ENCODE results near the gene EXOC2.

Gene EXOC2

DNA sequence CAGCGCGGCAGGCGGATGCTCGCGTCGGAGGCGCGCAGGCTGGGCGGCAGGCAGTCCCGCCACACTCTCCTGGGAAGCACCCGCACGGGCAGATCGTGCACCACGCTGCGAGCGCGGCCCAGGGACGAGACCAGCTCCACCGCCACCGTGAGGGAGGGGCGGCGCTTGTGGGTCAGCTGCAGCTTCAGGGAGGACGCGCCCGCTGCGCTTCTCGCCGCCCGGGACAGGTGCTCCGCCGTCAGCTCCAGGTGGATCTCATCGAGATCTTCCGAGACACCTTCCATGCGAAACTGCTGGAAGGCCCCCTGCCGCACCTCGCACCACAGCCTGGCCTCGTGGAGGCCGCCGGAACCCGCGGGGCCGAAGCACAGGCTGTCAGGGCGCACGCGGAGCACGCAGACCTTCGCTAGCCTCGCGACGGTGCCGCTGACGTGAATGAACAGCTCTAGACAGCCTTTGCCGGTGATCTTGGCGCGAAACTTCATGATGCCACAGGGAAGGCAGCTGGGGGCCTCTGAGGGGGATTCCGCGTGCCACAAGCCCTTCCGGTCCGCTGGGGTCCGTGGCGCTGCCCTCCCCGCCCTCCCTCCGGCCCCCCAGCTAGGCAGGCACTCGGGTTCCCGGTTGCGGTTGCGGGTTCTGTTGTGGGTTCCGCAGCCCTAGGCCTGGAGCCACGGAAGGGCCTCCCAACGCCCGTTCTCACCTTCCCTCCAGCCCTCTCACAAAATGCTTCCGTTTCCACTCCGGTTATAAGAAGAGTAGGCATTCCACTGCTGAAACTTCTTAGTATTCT, 36.3 kb downstream of the EXOC2 start, which contains the start of gene HUS1B:
Gene HUS1B (minus strand): TSS at position 641 of the 793 bp plus-strand sequence. CDS start 156 bp downstream, at position 485.
- peaks cover 9% of the 10 kb centered on the region for H3K4me1 ChIP-seq (ENCODE audit: control insufficient read depth, insufficient read depth, low read depth, low read length)
- no peak within 1 kb of the TSS for H3K4me2 ChIP-seq (ENCODE audit: low read length, poor library complexity, severe bottlenecking)
- no peak within 1 kb of the TSS for H2BK120ac ChIP-seq (ENCODE audit: low read depth, low read length)
- no peak within 1 kb of the TSS for H2BK5ac ChIP-seq (ENCODE audit: low read depth, low read length, poor library complexity, severe bottlenecking)
- DNase-seq = no peak
- no peak within 1 kb of the TSS for H2AFZ ChIP-seq (ENCODE audit: low read depth, low read length)
- peak within 1 kb of the TSS; percentile 31 to 39 for H2BK12ac ChIP-seq (ENCODE audit: low read length in 2 of 2)
- H3K36me3 ChIP-seq (ENCODE audit: control insufficient read depth in 1 of 2, insufficient read depth in 2 of 2, low read depth in 1 of 2, low read length in 2 of 2) = peaks cover 9 to 11% of the 10 kb centered on the region in 2 experiments
- H3K23ac ChIP-seq (ENCODE audit: low read length in 2 of 2) = no peak within 1 kb of the TSS
- peak within 1 kb of the TSS in 1 of 2 experiments; percentile 31 for H3K4me3 ChIP-seq (ENCODE audit: insufficient read depth in 1 of 2, low read depth in 1 of 2, low read length in 2 of 2)
- no peak within 1 kb of the TSS for H3K4ac ChIP-seq (ENCODE audit: low read depth in 1 of 2, low read length in 2 of 2)
- H4K8ac ChIP-seq (ENCODE audit: low read length) = peak within 1 kb of the TSS; percentile 91
- H3K14ac ChIP-seq (ENCODE audit: low read length in 2 of 2) = no peak within 1 kb of the TSS
- peaks cover 36% of the 10 kb centered on the region for H3K79me1 ChIP-seq (replicated peaks; ENCODE audit: low read length, poor library complexity, severe bottlenecking)
- H3K9ac ChIP-seq (ENCODE audit: low read length) = peak within 1 kb of the TSS; percentile 7
- WGBS = 98% methylated on average over 73 of the region's 73 CpGs
- peak within 1 kb of the TSS; percentile 54 to 55 for H3K18ac ChIP-seq (ENCODE audit: low read depth in 1 of 2, low read length in 2 of 2)
- no peaks in the 10 kb centered on the region for H3K27me3 ChIP-seq (ENCODE audit: control insufficient read depth in 1 of 2, insufficient read depth in 1 of 2, low read length in 2 of 2)
- H4K91ac ChIP-seq (ENCODE audit: low read length) = peak within 1 kb of the TSS; percentile 94
- no peak within 1 kb of the TSS for H3K27ac ChIP-seq (ENCODE audit: low read length, poor library complexity, severe bottlenecking)
- H3K9me3 ChIP-seq (ENCODE audit: control insufficient read depth, low read length) = no peaks in the 10 kb centered on the region
- H2BK15ac ChIP-seq (ENCODE audit: low read depth, poor library complexity, severe bottlenecking) = peak within 1 kb of the TSS; percentile 52
- no peak within 1 kb of the TSS for H2AK5ac ChIP-seq (ENCODE audit: low read length, severe bottlenecking)

GRCh38 chr6:654136-654535, 38.8 kb downstream of the EXOC2 start:
- WGBS = 96% methylated on average over 4 of the region's 4 CpGs
- no peak overlapping the region for H2AFZ ChIP-seq (ENCODE audit: low read depth, low read length)
- no peak overlapping the region for H3K14ac ChIP-seq (ENCODE audit: low read length in 2 of 2)
- H3K4me1 ChIP-seq (ENCODE audit: control insufficient read depth, insufficient read depth, low read depth, low read length) = peaks cover 2% of the 10 kb centered on the region
- H3K27ac ChIP-seq (ENCODE audit: low read length, poor library complexity, severe bottlenecking) = no peak overlapping the region
- H2AK5ac ChIP-seq (ENCODE audit: low read length, severe bottlenecking) = no peak overlapping the region
- no peak overlapping the region for H3K4ac ChIP-seq (ENCODE audit: low read depth in 1 of 2, low read length in 2 of 2)
- no peak for DNase-seq
- no peak overlapping the region for H3K9ac ChIP-seq (ENCODE audit: low read length)
- H3K4me3 ChIP-seq (ENCODE audit: insufficient read depth in 1 of 2, low read depth in 1 of 2, low read length in 2 of 2) = no peak overlapping the region
- peaks cover 9 to 11% of the 10 kb centered on the region in 2 experiments for H3K36me3 ChIP-seq (ENCODE audit: control insufficient read depth in 1 of 2, insufficient read depth in 2 of 2, low read depth in 1 of 2, low read length in 2 of 2)
- H4K91ac ChIP-seq (ENCODE audit: low read length) = no peak overlapping the region
- no peaks in the 10 kb centered on the region for H3K9me3 ChIP-seq (ENCODE audit: control insufficient read depth, low read length)
- no peak overlapping the region for H2BK5ac ChIP-seq (ENCODE audit: low read depth, low read length, poor library complexity, severe bottlenecking)
- H3K79me1 ChIP-seq (replicated peaks; ENCODE audit: low read length, poor library complexity, severe bottlenecking) = peaks cover 26% of the 10 kb centered on the region
- H2BK15ac ChIP-seq (ENCODE audit: low read depth, poor library complexity, severe bottlenecking) = no peak overlapping the region
- H2BK120ac ChIP-seq (ENCODE audit: low read depth, low read length) = no peak overlapping the region
- H3K18ac ChIP-seq (ENCODE audit: low read depth in 1 of 2, low read length in 2 of 2) = no peak overlapping the region
- H4K8ac ChIP-seq (ENCODE audit: low read length) = no peak overlapping the region
- H3K4me2 ChIP-seq (ENCODE audit: low read length, poor library complexity, severe bottlenecking) = no peak overlapping the region
- no peak overlapping the region for H2BK12ac ChIP-seq (ENCODE audit: low read length in 2 of 2)
- H3K27me3 ChIP-seq (ENCODE audit: control insufficient read depth in 1 of 2, insufficient read depth in 1 of 2, low read length in 2 of 2) = no peaks in the 10 kb centered on the region
- no peak overlapping the region for H3K23ac ChIP-seq (ENCODE audit: low read length in 2 of 2)

DNA sequence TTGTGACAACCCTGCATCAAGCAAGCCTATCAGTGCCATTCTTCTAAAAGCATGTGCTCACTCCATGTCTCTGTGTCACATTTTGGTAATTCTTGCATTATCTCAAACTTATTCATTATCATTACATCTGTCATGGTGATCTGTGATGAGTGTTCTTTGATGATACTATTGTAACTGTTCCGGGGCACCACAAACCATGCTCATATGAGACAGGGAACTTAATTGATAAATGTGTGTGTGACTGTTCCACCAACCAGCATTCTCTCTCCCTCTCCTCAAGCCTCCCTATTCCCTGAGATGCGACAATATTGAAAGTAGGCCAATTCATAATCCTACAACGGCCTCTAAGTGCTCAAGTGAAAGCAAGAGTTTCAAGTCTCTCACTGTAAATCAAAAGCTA, 40.1 kb downstream of the EXOC2 start:
- Histone ChIP-seq H3K4me2 (ENCODE audit: low read length, poor library complexity, severe bottlenecking) (no peak overlapping the region), H3K79me1 (replicated peaks; ENCODE audit: low read length, poor library complexity, severe bottlenecking) (peaks cover 32% of the 10 kb centered on the region), H3K4me3 (ENCODE audit: insufficient read depth in 1 of 2, low read depth in 1 of 2, low read length in 2 of 2) (no peak overlapping the region), H3K9ac (ENCODE audit: low read length) (no peak overlapping the region), H3K9me3 (ENCODE audit: control insufficient read depth, low read length) (no peaks in the 10 kb centered on the region), H4K91ac (ENCODE audit: low read length) (no peak overlapping the region), H2AK5ac (ENCODE audit: low read length, severe bottlenecking) (no peak overlapping the region), H3K18ac (ENCODE audit: low read depth in 1 of 2, low read length in 2 of 2) (no peak overlapping the region), H4K8ac (ENCODE audit: low read length) (no peak overlapping the region), H2BK15ac (ENCODE audit: low read depth, poor library complexity, severe bottlenecking) (no peak overlapping the region), H3K14ac (ENCODE audit: low read length in 2 of 2) (no peak overlapping the region), H3K4me1 (ENCODE audit: control insufficient read depth, insufficient read depth, low read depth, low read length) (peaks cover 3% of the 10 kb centered on the region), H3K23ac (ENCODE audit: low read length in 2 of 2) (no peak overlapping the region), H2AFZ (ENCODE audit: low read depth, low read length) (no peak overlapping the region), H3K36me3 (ENCODE audit: control insufficient read depth in 1 of 2, insufficient read depth in 2 of 2, low read depth in 1 of 2, low read length in 2 of 2) (peaks cover 9 to 16% of the 10 kb centered on the region in 2 experiments), H3K27me3 (ENCODE audit: control insufficient read depth in 1 of 2, insufficient read depth in 1 of 2, low read length in 2 of 2) (no peaks in the 10 kb centered on the region), H2BK5ac (ENCODE audit: low read depth, low read length, poor library complexity, severe bottlenecking) (no peak overlapping the region), H3K4ac (ENCODE audit: low read depth in 1 of 2, low read length in 2 of 2) (no peak overlapping the region), H3K27ac (ENCODE audit: low read length, poor library complexity, severe bottlenecking) (no peak overlapping the region), H2BK12ac (ENCODE audit: low read length in 2 of 2) (no peak overlapping the region), H2BK120ac (ENCODE audit: low read depth, low read length) (no peak overlapping the region)
- no peak for DNase-seq
- WGBS = no CpG with 5 or more reads among the region's 3 CpGs

- no peak overlapping the region for H2AFZ ChIP-seq (ENCODE audit: low read depth, low read length)
- WGBS = 46% methylated on average over 3 of the region's 4 CpGs
- H2BK120ac ChIP-seq (ENCODE audit: low read depth, low read length) = no peak overlapping the region
- H3K4me1 ChIP-seq (ENCODE audit: control insufficient read depth, insufficient read depth, low read depth, low read length) = peaks cover 2% of the 10 kb centered on the region
- peaks cover 0 to 5% of the 10 kb centered on the region in 2 experiments for H3K36me3 ChIP-seq (ENCODE audit: control insufficient read depth in 1 of 2, insufficient read depth in 2 of 2, low read depth in 1 of 2, low read length in 2 of 2)
- no peak overlapping the region for H3K9ac ChIP-seq (ENCODE audit: low read length)
- peak; percentile 62 for DNase-seq
- no peak overlapping the region for H2AK5ac ChIP-seq (ENCODE audit: low read length, severe bottlenecking)
- H2BK12ac ChIP-seq (ENCODE audit: low read length in 2 of 2) = no peak overlapping the region
- H3K4me3 ChIP-seq (ENCODE audit: insufficient read depth in 1 of 2, low read depth in 1 of 2, low read length in 2 of 2) = no peak overlapping the region
- H3K14ac ChIP-seq (ENCODE audit: low read length in 2 of 2) = no peak overlapping the region
- H2BK15ac ChIP-seq (ENCODE audit: low read depth, poor library complexity, severe bottlenecking) = no peak overlapping the region
- no peak overlapping the region for H3K4me2 ChIP-seq (ENCODE audit: low read length, poor library complexity, severe bottlenecking)
- H4K8ac ChIP-seq (ENCODE audit: low read length) = no peak overlapping the region
- H2BK5ac ChIP-seq (ENCODE audit: low read depth, low read length, poor library complexity, severe bottlenecking) = no peak overlapping the region
- H3K27ac ChIP-seq (ENCODE audit: low read length, poor library complexity, severe bottlenecking) = no peak overlapping the region
- H4K91ac ChIP-seq (ENCODE audit: low read length) = no peak overlapping the region
- no peaks in the 10 kb centered on the region for H3K9me3 ChIP-seq (ENCODE audit: control insufficient read depth, low read length)
- no peak overlapping the region for H3K18ac ChIP-seq (ENCODE audit: low read depth in 1 of 2, low read length in 2 of 2)
- H3K79me1 ChIP-seq (replicated peaks; ENCODE audit: low read length, poor library complexity, severe bottlenecking) = peaks cover 26% of the 10 kb centered on the region
- no peak overlapping the region for H3K23ac ChIP-seq (ENCODE audit: low read length in 2 of 2)
- no peaks in the 10 kb centered on the region for H3K27me3 ChIP-seq (ENCODE audit: control insufficient read depth in 1 of 2, insufficient read depth in 1 of 2, low read length in 2 of 2)
- H3K4ac ChIP-seq (ENCODE audit: low read depth in 1 of 2, low read length in 2 of 2) = no peak overlapping the region
These were observed 42.8 kb downstream of the EXOC2 start for GRCh38 chr6:650098-650497.

Measured in mesenchymal stem cell (in vitro differentiated cells and primary cell).